Activated CD4-positive, alpha-beta T cell treated with anti-CD3 and anti-CD28 coated beads for 48 hours (primary cell): ENCODE results near the gene SPON1.

Source experiments
- DNase-seq: peaks from one replicate; pipeline ENCODE4 v3.0.0-alpha.2; 2020

The SPON1 gene

DNA sequence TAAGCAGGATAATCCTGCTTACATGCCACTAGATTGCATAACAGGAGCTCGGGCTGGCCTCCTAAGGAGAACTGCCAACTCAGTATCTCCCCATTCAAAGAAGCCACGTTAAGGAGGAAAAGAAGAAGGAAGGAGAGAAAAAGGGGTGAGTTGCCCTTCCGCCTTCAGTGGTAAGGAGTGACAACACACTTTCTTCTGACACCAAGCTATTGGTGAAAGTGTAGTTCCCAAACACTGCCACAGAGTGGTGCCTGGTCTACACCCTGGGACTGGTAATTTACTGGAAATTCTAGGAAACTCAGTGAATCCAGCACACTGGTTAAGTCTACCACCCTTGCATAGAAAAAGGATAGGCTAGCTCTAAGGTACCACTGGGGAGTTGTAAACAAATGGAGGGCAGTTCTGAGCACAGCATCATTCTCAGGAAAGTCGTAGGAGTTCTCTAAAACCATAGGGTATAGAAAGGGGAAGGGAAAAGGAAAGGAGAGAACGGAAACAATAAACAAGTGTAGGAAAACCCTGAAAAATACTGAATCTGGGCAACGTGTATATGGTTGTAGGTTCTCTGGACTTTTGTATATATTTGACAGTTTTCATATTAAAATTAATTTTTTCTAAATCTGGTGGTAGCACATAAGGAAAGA is 338.3 kb downstream of the SPON1 start:
- DNase-seq: peak; percentile 51

DNA sequence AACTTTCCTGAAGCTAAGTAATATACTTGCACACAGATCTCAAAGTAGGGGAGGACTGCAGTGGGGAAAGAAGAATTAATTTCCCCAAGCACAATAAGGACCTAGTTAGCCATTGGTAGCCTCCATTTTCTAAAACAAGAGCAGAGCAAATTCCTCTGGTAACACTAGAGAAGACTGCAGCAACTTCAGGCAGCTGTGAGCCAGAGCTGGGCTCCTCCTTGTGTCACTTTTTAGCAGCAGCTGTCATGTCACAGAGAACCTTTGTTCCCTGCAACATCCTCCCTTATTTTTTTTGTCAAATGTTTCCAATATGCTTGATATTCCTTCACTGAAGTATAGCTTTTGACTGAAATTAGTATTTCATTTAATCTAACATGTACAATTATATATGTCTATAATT is 342.1 kb downstream of the SPON1 start:
- DNase-seq: no peak

DNA sequence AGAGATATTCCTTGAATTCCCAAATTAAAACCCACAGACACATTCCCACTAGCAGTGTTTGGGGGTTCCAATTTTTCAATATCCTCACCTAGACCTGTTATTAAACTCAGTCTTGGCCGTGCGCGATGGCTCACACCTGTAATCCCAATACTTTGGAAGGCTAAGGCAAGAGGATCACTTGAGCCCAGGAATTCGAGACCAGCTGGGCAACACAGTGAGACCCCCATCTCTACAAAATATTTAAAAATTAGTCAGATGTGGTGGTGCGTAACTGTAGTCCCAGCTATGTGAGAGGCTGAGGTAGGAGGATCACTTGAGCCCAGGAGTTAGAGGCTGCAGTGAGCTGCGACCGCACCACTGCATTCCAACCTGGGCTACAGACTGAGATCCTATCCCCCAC is 343.1 kb downstream of the SPON1 start:
- no peak for DNase-seq

DNA sequence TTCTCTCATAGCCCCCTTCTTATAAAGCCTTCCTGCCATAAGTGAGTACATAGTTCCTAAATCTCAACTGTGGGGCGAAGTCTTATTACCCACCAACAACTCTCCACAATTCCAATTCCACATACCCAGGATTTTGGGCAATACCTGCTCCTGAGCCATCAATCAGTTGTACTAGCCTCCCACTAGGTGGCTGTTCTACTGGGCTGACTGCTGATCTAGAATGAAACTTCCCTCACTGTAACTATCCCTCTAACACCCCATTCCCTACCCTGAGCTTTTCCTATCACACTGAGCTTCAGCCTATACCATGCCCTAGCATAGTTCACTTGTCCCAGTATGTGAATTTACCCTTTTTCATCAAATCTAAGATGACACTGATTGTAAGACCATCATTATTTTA is 344.0 kb downstream of the SPON1 start:
- no peak for DNase-seq

DNA sequence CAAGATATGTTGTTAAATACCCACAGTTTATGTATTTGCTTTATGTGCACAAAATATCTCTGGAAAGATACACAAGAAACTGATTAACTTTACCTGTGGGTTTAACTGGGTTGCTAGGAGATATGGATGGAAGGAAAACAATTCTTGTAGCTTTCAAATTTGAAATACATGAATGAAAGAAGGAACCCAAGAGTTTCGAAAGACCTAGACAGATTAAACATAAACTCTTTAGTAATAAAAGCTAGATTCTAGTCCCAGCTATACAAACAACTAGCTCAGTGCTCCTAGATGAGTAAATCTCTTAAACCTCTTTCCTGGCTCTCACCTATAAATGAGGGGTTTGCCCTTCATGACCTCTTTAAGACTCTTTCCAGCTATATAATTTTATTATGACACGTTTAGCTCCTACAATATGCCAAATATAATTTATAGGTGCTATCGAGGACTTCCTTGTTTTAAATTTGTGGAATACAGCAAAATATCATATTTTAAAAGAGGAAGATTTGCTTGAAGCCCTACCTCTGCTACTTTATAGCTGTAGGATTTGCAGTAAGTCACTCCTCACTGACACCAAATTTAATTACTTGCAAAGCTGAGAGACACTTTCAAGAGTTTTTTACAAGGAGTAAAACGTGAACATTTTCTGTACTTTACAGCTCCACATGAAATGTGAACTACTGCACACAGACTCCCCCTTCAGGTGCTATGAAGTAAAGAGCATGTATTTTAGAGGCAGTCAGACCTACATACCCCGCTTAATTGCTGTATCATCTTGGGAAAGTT is 345.8 kb downstream of the SPON1 start:
- DNase-seq: no peak

DNA sequence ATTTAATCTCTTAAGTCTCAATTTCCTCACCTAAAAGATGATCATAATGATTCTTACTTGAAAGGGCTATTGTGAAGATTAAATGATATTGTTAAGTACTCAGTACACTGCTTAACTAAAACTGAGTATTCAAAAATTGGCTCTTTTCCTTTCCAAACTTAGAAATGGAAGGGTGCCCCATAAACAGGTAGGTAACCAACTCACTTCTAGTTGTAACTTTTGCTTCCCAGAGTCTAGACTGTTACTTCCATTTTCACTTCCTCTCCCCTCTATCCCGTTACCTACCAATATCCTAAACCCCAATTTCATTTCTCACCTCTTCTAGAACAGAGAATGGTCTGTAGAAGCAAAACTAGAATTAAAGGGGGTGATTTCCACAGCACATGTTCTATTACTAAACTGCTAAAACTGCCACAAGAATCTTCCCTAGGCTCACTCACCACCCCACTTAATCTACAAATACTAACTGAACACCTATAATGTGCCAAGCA is 346.4 kb downstream of the SPON1 start:
- DNase-seq: no peak

DNA sequence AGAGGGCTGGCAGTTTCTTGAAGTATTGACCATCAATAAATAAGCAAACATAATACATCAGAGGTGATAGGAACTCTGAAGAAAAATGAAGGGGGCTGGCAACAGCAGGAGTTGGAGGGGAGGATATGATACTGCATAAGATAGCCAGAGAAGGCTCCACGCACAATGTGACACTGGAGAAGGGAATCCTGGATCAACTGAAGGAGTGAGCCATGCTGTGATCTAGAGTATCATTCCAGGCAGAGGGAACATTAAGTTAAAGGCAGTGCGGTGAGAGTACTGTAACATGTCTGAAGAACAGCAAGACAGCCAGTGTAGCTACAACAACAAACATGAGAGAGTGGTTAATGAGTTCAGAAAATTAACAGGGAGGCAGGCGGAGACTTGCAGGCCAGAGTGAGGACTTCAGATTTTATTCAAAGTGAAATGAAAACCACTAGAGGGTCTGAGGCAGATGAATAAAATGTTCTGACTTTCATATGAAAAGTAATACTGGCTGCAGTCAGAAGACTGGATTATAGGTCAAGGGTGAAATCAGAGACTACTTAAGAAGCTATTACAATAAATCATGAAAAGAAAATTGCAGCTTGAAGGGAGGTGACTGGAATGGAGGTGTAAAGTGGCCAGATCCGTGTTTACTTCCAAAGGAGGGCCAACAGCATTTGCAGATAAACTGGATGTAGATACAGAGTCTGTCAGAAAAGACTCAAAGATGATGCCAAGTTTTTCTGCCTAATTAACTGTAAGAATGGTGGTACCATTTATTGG is 347.1 kb downstream of the SPON1 start:
- no peak for DNase-seq

DNA sequence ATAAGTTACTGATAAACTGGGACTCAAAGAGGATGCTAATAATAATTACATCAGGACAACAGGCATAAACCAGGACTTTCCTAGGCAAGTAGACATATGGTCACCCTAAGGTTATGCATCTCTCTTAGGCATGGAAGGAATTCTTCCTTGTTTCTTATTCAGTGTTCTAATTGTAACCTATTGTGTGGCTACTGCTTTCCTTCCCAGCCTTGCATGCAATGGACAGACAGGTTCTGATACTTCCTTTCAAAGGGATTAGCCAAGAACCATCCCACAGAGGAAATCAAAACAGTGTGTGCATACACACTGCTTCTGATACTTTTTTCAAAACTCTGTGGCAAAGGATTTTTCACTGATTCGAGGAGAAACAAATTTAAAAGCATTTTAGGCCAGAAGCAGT is 348.2 kb downstream of the SPON1 start:
- no peak for DNase-seq

DNA sequence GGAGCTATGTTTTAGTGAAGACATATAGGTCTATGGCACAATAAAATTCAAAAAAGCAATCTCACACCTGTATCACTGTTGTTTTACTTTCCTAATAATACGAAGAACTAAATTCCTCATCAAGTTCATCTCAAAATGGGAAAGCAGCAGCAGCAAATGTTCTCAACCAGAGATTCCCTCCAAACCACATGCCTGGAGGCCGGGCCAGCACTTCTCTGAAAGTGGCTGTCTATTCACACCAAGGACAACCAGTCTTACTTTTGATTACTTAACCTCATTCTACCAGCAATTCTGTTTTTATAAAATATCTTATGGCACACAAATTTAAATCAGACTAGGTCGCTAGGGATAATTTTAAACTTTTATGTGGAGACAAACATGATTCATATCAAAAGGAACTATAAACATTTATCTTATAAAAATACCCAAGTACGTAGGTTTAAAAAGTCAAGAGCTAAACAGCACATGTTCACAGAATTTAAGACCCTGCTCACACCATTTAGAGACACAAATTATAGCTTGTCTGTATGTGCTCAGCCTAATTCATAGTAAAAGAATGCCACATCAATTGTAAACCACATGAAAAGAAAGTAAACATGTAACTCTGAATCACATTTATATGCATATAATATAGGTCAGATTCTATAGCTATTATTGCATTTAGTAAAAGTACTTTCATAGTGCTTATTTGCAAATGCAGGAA is 350.4 kb downstream of the SPON1 start:
- no peak for DNase-seq

DNA sequence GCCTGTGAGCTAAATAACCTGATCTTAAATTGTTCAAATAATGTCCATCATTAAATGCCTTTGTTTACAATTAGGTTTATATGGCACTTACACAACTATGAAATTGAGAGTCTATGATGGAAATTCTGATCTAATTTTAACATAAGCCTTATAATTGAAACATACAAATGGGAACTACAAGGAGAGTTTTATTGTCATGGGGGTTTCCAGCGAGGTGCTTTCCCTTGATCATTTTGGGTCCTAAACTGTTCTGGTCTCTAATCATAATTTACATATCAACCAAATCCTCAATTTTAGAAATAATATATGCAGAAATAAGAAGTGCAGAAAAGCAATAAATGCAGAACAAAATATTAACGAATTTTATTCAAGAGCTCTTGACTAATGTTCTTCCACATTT is 351.6 kb downstream of the SPON1 start:
- DNase-seq: no peak

DNA sequence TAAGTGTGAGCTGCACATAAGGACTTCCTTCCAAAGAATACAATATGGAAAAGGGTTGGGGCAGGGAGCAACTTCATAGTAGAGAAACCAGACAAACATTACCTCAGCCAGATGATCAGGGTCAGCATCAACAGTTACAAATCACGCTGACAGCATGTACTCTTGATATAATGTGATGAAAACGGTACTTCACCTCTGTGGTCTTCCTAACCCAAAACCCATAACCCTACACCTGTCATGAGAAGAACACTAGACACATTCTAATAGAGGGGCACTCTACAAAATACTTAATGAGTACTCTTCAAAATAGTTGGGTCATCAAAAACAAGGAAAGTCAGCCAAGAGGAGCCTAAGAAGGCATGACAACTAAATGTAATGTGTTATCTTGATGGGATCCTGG is 352.6 kb downstream of the SPON1 start:
- no peak for DNase-seq
